ENCODE measurements around the gene ADGB. TPM values are rescaled to one million over a fixed set of nuclear protein-coding genes. Genes with fewer than 3 reads are reported as not detected.

Gene ADGB
- total and polyA plus RNA-seq, 8 donors = not detected

GRCh38 chr6:146719387-146719786, 120.6 kb downstream of the ADGB start:
- no peak for DNase-seq
- H3K27ac ChIP-seq = no peak overlapping the region
- intact Hi-C loops (cut with DNase I) = no loop called here
- H3K27me3 ChIP-seq = peaks cover 0 to 2% (median 0%) of the 10 kb centered on the region in 4 donors
- WGBS, 2 donors = 36 to 44% methylated on average over 4 of the region's 4 CpGs
- H3K9me3 ChIP-seq = no peaks in the 10 kb centered on the region
- no peaks in the 10 kb centered on the region for H3K4me1 ChIP-seq
- no peaks in the 10 kb centered on the region for H3K36me3 ChIP-seq
- no peak overlapping the region for H3K4me3 ChIP-seq
- ATAC-seq = no peak
- TF ChIP-seq CTCF (IDR thresholded peaks at IDR 0.05) = no peak
- FAIRE-seq = no peak

- Histone ChIP-seq H3K27me3 (no peaks in the 10 kb centered on the region), H3K4me1 (no peaks in the 10 kb centered on the region), H3K27ac (no peak overlapping the region), H3K9me3 (no peaks in the 10 kb centered on the region), H3K36me3 (no peaks in the 10 kb centered on the region), H3K4me3 (no peak overlapping the region)
- FAIRE-seq = no peak
- DNase-seq = no peak
- no peak for TF ChIP-seq CTCF (IDR thresholded peaks at IDR 0.05)
- intact Hi-C loops (cut with DNase I) = no loop called here
- 30 to 60% methylated on average over 3 of the region's 3 CpGs for WGBS, 2 donors
- ATAC-seq = no peak
Measured at GRCh38 chr6:146739696-146740095, 140.9 kb downstream of the ADGB start.

GRCh38 chr6:146741609-146742008, 142.8 kb downstream of the ADGB start:
- no peak for TF ChIP-seq CTCF (IDR thresholded peaks at IDR 0.05)
- no peak for FAIRE-seq
- H3K36me3 ChIP-seq = no peaks in the 10 kb centered on the region
- H3K4me1 ChIP-seq = no peaks in the 10 kb centered on the region
- H3K27me3 ChIP-seq = no peaks in the 10 kb centered on the region
- DNase-seq = no peak
- H3K4me3 ChIP-seq = no peak overlapping the region
- ATAC-seq = no peak
- no peaks in the 10 kb centered on the region for H3K9me3 ChIP-seq
- intact Hi-C loops (cut with DNase I) = no loop called here
- H3K27ac ChIP-seq = no peak overlapping the region

- Histone ChIP-seq H3K36me3 (no peaks in the 10 kb centered on the region), H3K9me3 (no peaks in the 10 kb centered on the region), H3K27me3 (no peaks in the 10 kb centered on the region), H3K4me1 (no peaks in the 10 kb centered on the region), H3K27ac (no peak overlapping the region), H3K4me3 (no peak overlapping the region)
- WGBS, 2 donors = 51 to 69% methylated on average over 2 of the region's 2 CpGs
- TF ChIP-seq CTCF (IDR thresholded peaks at IDR 0.05) = no peak
- intact Hi-C loops (cut with DNase I) = no loop called here
- FAIRE-seq (peak; percentile 17), ATAC-seq (no peak), DNase-seq (no peak)
Measured at GRCh38 chr6:146753306-146753705, 154.5 kb downstream of the ADGB start.

GRCh38 chr6:146767632-146768031, 168.9 kb downstream of the ADGB start:
- H3K4me3 ChIP-seq = no peak overlapping the region
- H3K9me3 ChIP-seq = no peaks in the 10 kb centered on the region
- H3K27ac ChIP-seq = no peak overlapping the region
- FAIRE-seq (no peak), ATAC-seq (no peak), DNase-seq (no peak)
- 83 to 87% methylated on average over 1 of the region's 1 CpG for WGBS, 2 donors
- intact Hi-C loops (cut with DNase I) = no loop called here
- H3K27me3 ChIP-seq = no peaks in the 10 kb centered on the region
- H3K36me3 ChIP-seq = no peaks in the 10 kb centered on the region
- TF ChIP-seq CTCF (IDR thresholded peaks at IDR 0.05) = no peak
- H3K4me1 ChIP-seq = no peaks in the 10 kb centered on the region
